ENCODE data around the gene PTPRS. TPM values are rescaled to one million over a fixed set of nuclear protein-coding genes. Genes with fewer than 3 reads are reported as not detected.

PTPRS gene
- total and polyA plus RNA-seq, 4 donors = 10.9 to 96.7 (median 46.4) TPM

DNA sequence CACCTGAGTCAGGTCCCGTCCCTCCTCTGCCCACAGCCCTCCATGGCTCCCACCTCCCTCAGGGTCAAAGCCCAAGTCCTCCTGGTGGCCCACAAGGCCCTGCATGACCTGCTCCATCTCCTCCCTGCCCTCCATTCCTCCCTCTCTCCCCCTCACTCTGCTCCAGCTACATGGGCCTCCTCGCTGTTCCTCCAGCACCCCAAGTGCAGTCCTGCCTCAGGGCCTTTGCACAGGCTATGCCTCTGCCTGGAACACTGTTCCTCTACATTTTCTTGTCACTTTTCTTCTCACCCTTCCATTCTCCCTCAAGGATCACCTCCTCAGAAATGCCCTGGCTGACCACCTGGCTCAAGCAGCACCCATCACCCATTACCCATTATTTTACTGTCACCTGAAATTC is 41.5 kb downstream of the PTPRS start:
- DNase-seq (no peak), ATAC-seq (ENCODE audit: insufficient read depth, low FRiP score) (no peak)
- peaks cover 0 to 2% (median 0%) of the 10 kb centered on the region in 4 donors for H3K9me3 ChIP-seq (ENCODE audit: control insufficient read depth in 4 of 4, insufficient read depth in 3 of 4, low read length in 3 of 4)
- H3K4me1 ChIP-seq (ENCODE audit: control insufficient read depth in 5 of 5, insufficient read depth in 5 of 5, low read length in 5 of 5) = peaks cover 0 to 5% (median 0%) of the 10 kb centered on the region in 5 donors
- no peak overlapping the region for H3K4me3 ChIP-seq
- 92 to 97% methylated on average over 2 of the region's 2 CpGs for WGBS, 2 donors
- no peaks in the 10 kb centered on the region for H3K27me3 ChIP-seq (ENCODE audit: control insufficient read depth in 3 of 3, insufficient read depth in 3 of 3, low read length in 2 of 3)
- H3K27ac ChIP-seq (ENCODE audit: low read depth in 1 of 2, low read length in 1 of 2) = no peak overlapping the region
- no peak for TF ChIP-seq CTCF (IDR thresholded peaks at IDR 0.05; ENCODE audit: control extremely low read depth, extremely low read depth)
- H3K9ac ChIP-seq (ENCODE audit: insufficient read depth in 1 of 2, low read length in 2 of 2) = no peak overlapping the region
- no peaks in the 10 kb centered on the region for H3K36me3 ChIP-seq (ENCODE audit: control insufficient read depth in 4 of 4, insufficient read depth in 4 of 4, low read length in 4 of 4)

- Histone ChIP-seq H3K9ac (ENCODE audit: insufficient read depth in 1 of 2, low read length in 2 of 2) (no peak overlapping the region), H3K27ac (ENCODE audit: low read depth in 1 of 2, low read length in 1 of 2) (no peak overlapping the region), H3K27me3 (ENCODE audit: control insufficient read depth in 3 of 3, insufficient read depth in 3 of 3, low read length in 2 of 3) (no peaks in the 10 kb centered on the region), H3K36me3 (ENCODE audit: control insufficient read depth in 4 of 4, insufficient read depth in 4 of 4, low read length in 4 of 4) (no peaks in the 10 kb centered on the region), H3K4me3 (no peak overlapping the region), H3K9me3 (ENCODE audit: control insufficient read depth in 4 of 4, insufficient read depth in 3 of 4, low read length in 3 of 4) (peaks cover 0 to 2% (median 0%) of the 10 kb centered on the region in 4 donors), H3K4me1 (ENCODE audit: control insufficient read depth in 5 of 5, insufficient read depth in 5 of 5, low read length in 5 of 5) (peaks cover 0 to 9% (median 0%) of the 10 kb centered on the region in 5 donors)
- 77 to 94% methylated on average over 13 of the region's 13 CpGs for WGBS, 2 donors
- DNase-seq = peak in 1 of 3 donors; percentile 65
- ATAC-seq (ENCODE audit: insufficient read depth, low FRiP score) = peak; percentile 28
- TF ChIP-seq CTCF (IDR thresholded peaks at IDR 0.05; ENCODE audit: control extremely low read depth, extremely low read depth) = no peak
Observed at GRCh38 chr19:5298471-5298901, 42.1 kb downstream of the PTPRS start.

DNA sequence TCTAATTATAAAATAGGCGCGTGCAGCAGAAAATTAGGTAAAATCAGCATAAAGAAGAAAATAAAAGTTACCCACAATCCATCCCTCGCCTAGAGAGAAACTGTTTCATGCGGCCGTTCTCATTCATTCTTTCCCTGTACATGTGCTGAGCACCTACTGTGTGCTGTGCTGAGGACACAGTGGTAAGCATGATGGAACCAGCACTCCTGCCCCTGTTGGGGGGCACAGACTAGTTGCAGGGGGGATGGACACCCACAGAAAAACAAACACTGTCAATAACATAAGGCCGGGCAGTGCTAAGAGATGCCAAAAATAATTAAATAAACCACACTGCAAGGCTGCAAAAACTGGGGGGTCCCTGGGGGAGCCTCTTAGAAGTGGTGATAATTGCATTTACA is 43.3 kb downstream of the PTPRS start:
- Histone ChIP-seq H3K4me1 (ENCODE audit: control insufficient read depth in 5 of 5, insufficient read depth in 5 of 5, low read length in 5 of 5) (peaks cover 0 to 11% (median 0%) of the 10 kb centered on the region in 5 donors), H3K9me3 (ENCODE audit: control insufficient read depth in 4 of 4, insufficient read depth in 3 of 4, low read length in 3 of 4) (peaks cover 0 to 2% (median 0%) of the 10 kb centered on the region in 4 donors), H3K36me3 (ENCODE audit: control insufficient read depth in 4 of 4, insufficient read depth in 4 of 4, low read length in 4 of 4) (no peaks in the 10 kb centered on the region), H3K4me3 (no peak overlapping the region), H3K27me3 (ENCODE audit: control insufficient read depth in 3 of 3, insufficient read depth in 3 of 3, low read length in 2 of 3) (no peaks in the 10 kb centered on the region), H3K27ac (ENCODE audit: low read depth in 1 of 2, low read length in 1 of 2) (no peak overlapping the region), H3K9ac (ENCODE audit: insufficient read depth in 1 of 2, low read length in 2 of 2) (no peak overlapping the region)
- no peak for DNase-seq
- no peak for TF ChIP-seq CTCF (IDR thresholded peaks at IDR 0.05; ENCODE audit: control extremely low read depth, extremely low read depth)
- no peak for ATAC-seq (ENCODE audit: insufficient read depth, low FRiP score)
- WGBS, 2 donors = 93 to 94% methylated on average over 6 of the region's 6 CpGs

All from lung (tissue), 12 donors.